Prostate gland (tissue), 2 donors: ENCODE data around the gene UQCC3. TPM values are rescaled to one million over a fixed set of nuclear protein-coding genes. Genes with fewer than 3 reads are reported as not detected.
A peak's percentile ranks its signal among the peaks of the same experiment; 100 is the strongest.

Source experiments
- DNase-seq: peaks from one replicate; pipeline ENCODE4 v3.0.0-alpha.2; 2019; ENCODE audit warnings: low spot score
- H3K27ac ChIP-seq, 2 donors: fragments of 200-600 bp; sonication (generic); 2 replicates each; pipeline ENCODE4 v1.5.1; 2017 to 2019
- H3K27me3 ChIP-seq: fragments of 200-600 bp; sonication (generic); replicated peaks from 2 replicates; pipeline ENCODE4 v1.5.1; 2019; ENCODE audit not compliant: insufficient read depth
- H3K36me3 ChIP-seq, 2 donors: fragments of 200-600 bp; sonication (generic); 1 replicate in 1 of 2; 2 replicates in 1 of 2; pipeline versions ENCODE4 v1.5.1 to v1.8.1; 2017 to 2019
- H3K4me1 ChIP-seq: fragments of 200-600 bp; sonication (generic); replicated peaks from 2 replicates; pipeline ENCODE4 v1.5.1; 2019
- H3K4me3 ChIP-seq, 2 donors: fragments of 200-600 bp; sonication (generic); 2 replicates each; pipeline ENCODE4 v1.5.1; 2017 to 2019
- H3K9me3 ChIP-seq: fragments of 200-600 bp; sonication (generic); 2 replicates; pipeline ENCODE4 v1.5.1; 2017
- POLR2A ChIP-seq: fragments of 450-650 bp; IDR thresholded peaks from one replicate; pipeline ENCODE4 v1.6.1; 2016; ENCODE audit warnings: antibody characterized with exemption, mild to moderate bottlenecking
- POLR2AphosphoS5 ChIP-seq: sonication (generic); formaldehyde crosslinking; IDR thresholded peaks from one replicate; pipeline ENCODE4 v1.6.1; 2017; ENCODE audit warnings: antibody characterized with exemption
- WGBS: methylation state at CpG from one replicate; pipeline ENCODE4 v1.1.5; 2018; 5-methylcytosine and 5-hydroxymethylcytosine counted together
- intact Hi-C: fragments of 100-400 bp; cut with DNase I; formaldehyde crosslinking; loops from one replicate; pipeline ENCODE4 v1.14.2; 2022
- total RNA-seq, 2 donors: library from RNA; depleted of rRNA; stranded (reverse); fragments of >200 nt; gene quantifications; one replicate each; pipeline ENCODE4 v1.1.0, GENCODE V29; 2016
- TF ChIP-seq, protein P1 (sequence below), 4 experiments: fragments of 200-600 bp in 2 of 4; fragments of 450-650 bp in 2 of 4; sonication (generic) in 2 of 4; IDR thresholded peaks; 1 replicate in 3 of 4; 2 replicates in 1 of 4; pipeline ENCODE4 v1.5.1; 2016 to 2019; ENCODE audit warnings: antibody characterized with exemption in 4 of 4, mild to moderate bottlenecking in 2 of 4, moderate library complexity in 2 of 4

UQCC3 gene, protein sequence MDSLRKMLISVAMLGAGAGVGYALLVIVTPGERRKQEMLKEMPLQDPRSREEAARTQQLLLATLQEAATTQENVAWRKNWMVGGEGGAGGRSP
- 10 to 100 TPM; 10.3 to 18.3 TPM for total RNA-seq

DNA sequence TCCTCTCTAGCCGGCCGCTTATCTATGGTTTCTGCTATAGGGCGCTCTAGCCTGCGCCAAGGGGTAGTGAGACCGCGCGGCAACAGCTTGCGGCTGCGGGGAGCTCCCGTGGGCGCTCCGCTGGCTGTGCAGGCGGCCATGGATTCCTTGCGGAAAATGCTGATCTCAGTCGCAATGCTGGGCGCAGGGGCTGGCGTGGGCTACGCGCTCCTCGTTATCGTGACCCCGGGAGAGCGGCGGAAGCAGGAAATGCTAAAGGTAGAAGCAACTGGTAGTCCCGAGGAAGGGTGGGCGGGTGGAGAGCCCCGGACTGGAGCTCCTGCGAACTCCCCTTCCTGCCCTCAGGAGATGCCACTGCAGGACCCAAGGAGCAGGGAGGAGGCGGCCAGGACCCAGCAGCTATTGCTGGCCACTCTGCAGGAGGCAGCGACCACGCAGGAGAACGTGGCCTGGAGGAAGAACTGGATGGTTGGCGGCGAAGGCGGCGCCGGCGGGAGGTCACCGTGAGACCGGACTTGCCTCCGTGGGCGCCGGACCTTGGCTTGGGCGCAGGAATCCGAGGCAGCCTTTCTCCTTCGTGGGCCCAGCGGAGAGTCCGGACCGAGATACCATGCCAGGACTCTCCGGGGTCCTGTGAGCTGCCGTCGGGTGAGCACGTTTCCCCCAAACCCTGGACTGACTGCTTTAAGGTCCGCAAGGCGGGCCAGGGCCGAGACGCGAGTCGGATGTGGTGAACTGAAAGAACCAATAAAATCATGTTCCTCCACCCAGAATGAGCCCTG, at the start of gene UQCC3, which contains the start of gene LBHD1:
UQCC3 (plus strand) TSS at position 66 of the 782 bp plus-strand sequence; CDS start at position 139, 73 bp downstream.
LBHD1 (minus strand) TSS at position 660 of the 782 bp plus-strand sequence. CDS start 2,236 bp downstream, outside the sequence.
- Histone ChIP-seq H3K4me1 (peaks cover 13% of the 10 kb centered on the region), H3K36me3 (no peaks in the 10 kb centered on the region), H3K9me3 (no peaks in the 10 kb centered on the region), H3K27ac (peak within 1 kb of the TSS; percentile 82 to 87), H3K4me3 (peak within 1 kb of the TSS; percentile 61 to 69), H3K27me3 (no peaks in the 10 kb centered on the region)
- WGBS: under 1% methylated on average over 52 of the region's 59 CpGs
- intact Hi-C loops: no loop called here
- DNase-seq: peak; percentile 87
- TF ChIP-seq POLR2AphosphoS5 (peak; percentile 80), POLR2A (peak; percentile 49)
- TF ChIP-seq, protein P1, sequence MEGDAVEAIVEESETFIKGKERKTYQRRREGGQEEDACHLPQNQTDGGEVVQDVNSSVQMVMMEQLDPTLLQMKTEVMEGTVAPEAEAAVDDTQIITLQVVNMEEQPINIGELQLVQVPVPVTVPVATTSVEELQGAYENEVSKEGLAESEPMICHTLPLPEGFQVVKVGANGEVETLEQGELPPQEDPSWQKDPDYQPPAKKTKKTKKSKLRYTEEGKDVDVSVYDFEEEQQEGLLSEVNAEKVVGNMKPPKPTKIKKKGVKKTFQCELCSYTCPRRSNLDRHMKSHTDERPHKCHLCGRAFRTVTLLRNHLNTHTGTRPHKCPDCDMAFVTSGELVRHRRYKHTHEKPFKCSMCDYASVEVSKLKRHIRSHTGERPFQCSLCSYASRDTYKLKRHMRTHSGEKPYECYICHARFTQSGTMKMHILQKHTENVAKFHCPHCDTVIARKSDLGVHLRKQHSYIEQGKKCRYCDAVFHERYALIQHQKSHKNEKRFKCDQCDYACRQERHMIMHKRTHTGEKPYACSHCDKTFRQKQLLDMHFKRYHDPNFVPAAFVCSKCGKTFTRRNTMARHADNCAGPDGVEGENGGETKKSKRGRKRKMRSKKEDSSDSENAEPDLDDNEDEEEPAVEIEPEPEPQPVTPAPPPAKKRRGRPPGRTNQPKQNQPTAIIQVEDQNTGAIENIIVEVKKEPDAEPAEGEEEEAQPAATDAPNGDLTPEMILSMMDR (IDR thresholded peaks at IDR 0.05): peak in 1 of 4 experiments; percentile 22

DNA sequence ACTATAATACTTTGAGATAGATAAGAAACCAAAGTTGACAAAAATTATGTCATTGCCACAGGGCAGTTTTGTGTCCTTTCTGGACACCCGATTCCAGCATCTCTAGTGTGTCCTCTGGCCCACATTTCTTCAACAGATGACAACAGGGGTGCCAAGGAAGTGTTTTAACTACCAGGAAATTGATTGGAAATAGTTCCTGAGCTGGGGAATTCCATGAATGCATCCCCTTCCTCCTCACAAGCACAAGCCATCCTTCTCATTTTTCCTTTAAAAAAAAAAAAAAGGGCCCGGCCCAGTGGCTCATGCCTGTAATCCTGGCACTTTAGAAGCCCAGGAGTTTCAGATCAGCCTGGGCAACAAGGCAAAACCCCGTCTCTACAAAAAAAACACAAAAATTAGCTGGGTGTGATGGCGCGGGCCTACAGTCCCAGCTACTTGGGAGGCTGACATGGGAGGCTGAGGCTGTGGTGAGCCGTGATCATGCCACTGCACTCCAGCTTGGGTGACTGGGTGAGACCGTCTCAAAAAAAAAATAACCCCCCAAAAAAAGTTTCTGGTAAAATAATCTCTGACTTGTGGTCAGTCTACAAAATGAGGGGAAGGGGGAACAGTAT, 48.9 kb upstream of the UQCC3 start:
- no peak for DNase-seq
- H3K9me3 ChIP-seq: no peaks in the 10 kb centered on the region
- H3K27me3 ChIP-seq: no peaks in the 10 kb centered on the region
- peaks cover 5 to 13% of the 10 kb centered on the region in 2 donors for H3K36me3 ChIP-seq
- TF ChIP-seq, protein P1 (IDR thresholded peaks at IDR 0.05): no peak
- TF ChIP-seq POLR2AphosphoS5 (no peak), POLR2A (no peak)
- intact Hi-C loops: no loop called here
- peak overlapping the region; percentile 77 to 88 for H3K27ac ChIP-seq
- no peak overlapping the region for H3K4me3 ChIP-seq
- 84% methylated on average over 7 of the region's 7 CpGs for WGBS
- H3K4me1 ChIP-seq: peaks cover 6% of the 10 kb centered on the region

DNA sequence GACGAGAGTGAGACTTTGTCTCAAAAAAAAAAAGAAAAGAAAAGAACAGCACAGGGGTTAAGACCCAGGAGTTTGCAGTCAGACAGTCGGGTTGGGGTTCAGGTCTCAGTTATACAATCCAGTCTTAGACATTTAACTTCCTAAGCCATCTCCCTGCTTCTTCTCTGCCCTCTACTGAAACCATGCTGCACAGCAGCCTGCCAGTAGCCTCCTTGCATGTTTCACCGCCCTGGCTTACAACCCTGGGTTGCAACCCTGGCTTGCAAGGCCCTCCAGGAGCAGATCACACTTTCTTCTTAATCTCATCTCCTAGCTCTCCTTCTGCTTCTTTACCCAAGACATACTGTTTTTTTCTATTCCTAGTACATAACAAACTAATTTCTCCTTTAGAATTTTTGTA, 43.8 kb upstream of the UQCC3 start:
- DNase-seq: no peak
- H3K27me3 ChIP-seq: no peaks in the 10 kb centered on the region
- no peaks in the 10 kb centered on the region for H3K4me1 ChIP-seq
- WGBS: 82% methylated on average over 3 of the region's 3 CpGs
- intact Hi-C loops: no loop called here
- no peaks in the 10 kb centered on the region for H3K9me3 ChIP-seq
- no peak overlapping the region for H3K27ac ChIP-seq
- H3K4me3 ChIP-seq: no peak overlapping the region
- H3K36me3 ChIP-seq: peaks cover 21 to 54% of the 10 kb centered on the region in 2 donors
- no peak for TF ChIP-seq POLR2AphosphoS5
- TF ChIP-seq, protein P1 (IDR thresholded peaks at IDR 0.05): no peak
- TF ChIP-seq POLR2A: no peak

DNA sequence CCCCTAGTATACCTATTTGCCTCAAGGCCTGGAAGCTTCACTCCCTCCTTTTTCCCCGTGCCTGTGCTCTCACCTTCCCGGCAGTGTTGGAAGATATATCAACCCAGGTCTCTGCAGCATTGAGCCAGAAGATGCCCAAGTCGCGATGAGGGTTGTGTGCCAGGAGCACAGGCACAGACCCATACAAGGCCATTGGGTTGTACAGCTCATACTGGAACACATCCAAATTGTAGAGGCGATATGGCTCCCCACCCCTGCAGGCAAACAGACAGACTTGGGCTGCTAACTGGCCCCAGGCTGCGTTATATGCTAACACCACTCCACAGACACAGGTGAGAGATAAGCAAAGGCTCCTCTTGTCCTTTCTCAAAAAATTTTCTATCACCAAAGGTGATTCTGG, 39.0 kb upstream of the UQCC3 start:
- WGBS: 86% methylated on average over 6 of the region's 6 CpGs
- no peak for TF ChIP-seq POLR2AphosphoS5
- no peak for TF ChIP-seq POLR2A
- TF ChIP-seq, protein P1 (IDR thresholded peaks at IDR 0.05): no peak
- no peak for DNase-seq
- H3K27me3 ChIP-seq: no peaks in the 10 kb centered on the region
- intact Hi-C loops: no loop called here
- no peak overlapping the region for H3K27ac ChIP-seq
- H3K4me3 ChIP-seq: no peak overlapping the region
- no peaks in the 10 kb centered on the region for H3K4me1 ChIP-seq
- peaks cover 25 to 65% of the 10 kb centered on the region in 2 donors for H3K36me3 ChIP-seq
- no peaks in the 10 kb centered on the region for H3K9me3 ChIP-seq
